ENCODE data around the gene PRKCE. TPM values are rescaled to one million over a fixed set of nuclear protein-coding genes. Genes with fewer than 3 reads are reported as not detected.

Gene PRKCE
- total RNA-seq, 1 experiment from 2014 or later = 17.7 TPM

GRCh38 chr2:45932278-45932975 lies 281.0 kb downstream of the PRKCE start:
- DNase-seq (ENCODE audit: low spot score) = no peak

GRCh38 chr2:45935791-45936622 lies 284.5 kb downstream of the PRKCE start:
- DNase-seq (ENCODE audit: low spot score) = peak; percentile 100

GRCh38 chr2:45936623-45936979 lies 285.1 kb downstream of the PRKCE start:
- no peak for DNase-seq (ENCODE audit: low spot score)

GRCh38 chr2:45937990-45938389 lies 286.5 kb downstream of the PRKCE start:
- DNase-seq (ENCODE audit: low spot score) = no peak

- peak; percentile 99 for DNase-seq (ENCODE audit: low spot score)
Observed at GRCh38 chr2:45938649-45939511, 287.4 kb downstream of the PRKCE start.

GRCh38 chr2:45941531-45942236 lies 290.2 kb downstream of the PRKCE start:
- no peak for DNase-seq (ENCODE audit: low spot score)

- no peak for DNase-seq (ENCODE audit: low spot score)
Observed at GRCh38 chr2:45942237-45942738, 290.8 kb downstream of the PRKCE start.

GRCh38 chr2:45943219-45944044 lies 292.0 kb downstream of the PRKCE start:
- no peak for DNase-seq (ENCODE audit: low spot score)

- DNase-seq (ENCODE audit: low spot score) = peak; percentile 60
Observed at GRCh38 chr2:45944074-45944473, 292.6 kb downstream of the PRKCE start.

GRCh38 chr2:45945302-45945717 lies 293.8 kb downstream of the PRKCE start:
- no peak for DNase-seq (ENCODE audit: low spot score)

GRCh38 chr2:45946023-45946422 lies 294.5 kb downstream of the PRKCE start:
- DNase-seq (ENCODE audit: low spot score) = peak; percentile 97

- no peak for DNase-seq (ENCODE audit: low spot score)
Observed at GRCh38 chr2:45950606-45951005, 299.1 kb downstream of the PRKCE start.

GRCh38 chr2:45951025-45951727 lies 299.7 kb downstream of the PRKCE start:
- DNase-seq (ENCODE audit: low spot score) = no peak

GRCh38 chr2:45952591-45952990 lies 301.1 kb downstream of the PRKCE start:
- no peak for DNase-seq (ENCODE audit: low spot score)

GRCh38 chr2:45953376-45954027 lies 302.0 kb downstream of the PRKCE start:
- no peak for DNase-seq (ENCODE audit: low spot score)

- no peak for DNase-seq (ENCODE audit: low spot score)
Observed at GRCh38 chr2:45954233-45954850, 302.9 kb downstream of the PRKCE start.

- no peak for DNase-seq (ENCODE audit: low spot score)
Observed at GRCh38 chr2:45957533-45958227, 306.2 kb downstream of the PRKCE start.
